SJCRH30 (cell line): Measurements from ENCODE around the gene ADSL. TPM values are rescaled to one million over a fixed set of nuclear protein-coding genes. Genes with fewer than 3 reads are reported as not detected.
A peak's percentile ranks its signal among the peaks of the same experiment; 100 is the strongest.

Source experiments
- DNase-seq, 2 experiments: peaks; one replicate each; pipeline ENCODE4 v3.0.0-alpha.2; 2015 to 2020
- H3K27ac ChIP-seq: fragments of 250-450 bp; sonication (Bioruptor Pico); 2 replicates; pipeline ENCODE4 v1.5.1; 2020; ENCODE audit warnings: mild to moderate bottlenecking, moderate library complexity
- H3K27me3 ChIP-seq: fragments of 250-450 bp; sonication (Bioruptor Pico); 2 replicates; pipeline ENCODE4 v1.5.1; 2020; ENCODE audit warnings: mild to moderate bottlenecking, moderate library complexity
- H3K36me3 ChIP-seq: fragments of 250-450 bp; sonication (Bioruptor Pico); 2 replicates; pipeline ENCODE4 v1.5.1; 2020; ENCODE audit warnings: mild to moderate bottlenecking, moderate library complexity
- H3K4me1 ChIP-seq: fragments of 250-450 bp; sonication (Bioruptor Pico); 2 replicates; pipeline ENCODE4 v1.5.1; 2020; ENCODE audit warnings: mild to moderate bottlenecking, moderate library complexity
- H3K4me3 ChIP-seq: fragments of 250-450 bp; sonication (Bioruptor Pico); 2 replicates; pipeline ENCODE4 v1.5.1; 2020; ENCODE audit warnings: mild to moderate bottlenecking, moderate library complexity
- H3K9me3 ChIP-seq: fragments of 250-450 bp; sonication (Bioruptor Pico); replicated peaks from 2 replicates; pipeline ENCODE4 v1.5.1; 2020; ENCODE audit warnings: mild to moderate bottlenecking, moderate library complexity
- total RNA-seq: library from RNA; depleted of rRNA; stranded (reverse); fragments of >200 nt; shearing (Covaris generic); gene quantifications from 2 replicates; pipeline ENCODE4 v1.2.3, GENCODE V29; 2014

ADSL gene
- total RNA-seq, 1 experiment from 2014 or later, result 134 TPM

DNA sequence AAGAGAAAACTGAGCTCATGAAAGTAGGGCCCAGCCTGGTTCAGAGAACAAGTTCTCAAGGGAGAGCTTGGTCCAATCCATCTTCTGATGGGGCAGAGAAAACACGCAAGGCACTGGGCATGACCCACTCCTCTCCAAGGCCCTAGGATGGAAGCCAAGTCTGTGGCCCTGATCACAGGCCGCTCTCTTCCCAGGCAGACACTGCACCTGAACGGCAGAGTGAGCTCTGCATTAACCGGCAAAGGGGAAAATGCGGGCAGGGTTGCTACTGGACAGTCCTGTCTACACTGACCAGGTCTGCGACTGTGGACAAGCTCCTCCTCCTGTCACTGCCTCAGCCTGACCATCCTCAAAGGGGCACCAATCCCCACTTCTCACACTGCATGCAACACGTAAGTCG lies 73.4 kb downstream of the ADSL start:
- H3K36me3 ChIP-seq, result no peaks in the 10 kb centered on the region
- H3K9me3 ChIP-seq, result no peaks in the 10 kb centered on the region
- no peaks in the 10 kb centered on the region for H3K27me3 ChIP-seq
- no peak overlapping the region for H3K27ac ChIP-seq
- no peak for DNase-seq
- no peak overlapping the region for H3K4me3 ChIP-seq
- H3K4me1 ChIP-seq, result peaks cover 9% of the 10 kb centered on the region

DNA sequence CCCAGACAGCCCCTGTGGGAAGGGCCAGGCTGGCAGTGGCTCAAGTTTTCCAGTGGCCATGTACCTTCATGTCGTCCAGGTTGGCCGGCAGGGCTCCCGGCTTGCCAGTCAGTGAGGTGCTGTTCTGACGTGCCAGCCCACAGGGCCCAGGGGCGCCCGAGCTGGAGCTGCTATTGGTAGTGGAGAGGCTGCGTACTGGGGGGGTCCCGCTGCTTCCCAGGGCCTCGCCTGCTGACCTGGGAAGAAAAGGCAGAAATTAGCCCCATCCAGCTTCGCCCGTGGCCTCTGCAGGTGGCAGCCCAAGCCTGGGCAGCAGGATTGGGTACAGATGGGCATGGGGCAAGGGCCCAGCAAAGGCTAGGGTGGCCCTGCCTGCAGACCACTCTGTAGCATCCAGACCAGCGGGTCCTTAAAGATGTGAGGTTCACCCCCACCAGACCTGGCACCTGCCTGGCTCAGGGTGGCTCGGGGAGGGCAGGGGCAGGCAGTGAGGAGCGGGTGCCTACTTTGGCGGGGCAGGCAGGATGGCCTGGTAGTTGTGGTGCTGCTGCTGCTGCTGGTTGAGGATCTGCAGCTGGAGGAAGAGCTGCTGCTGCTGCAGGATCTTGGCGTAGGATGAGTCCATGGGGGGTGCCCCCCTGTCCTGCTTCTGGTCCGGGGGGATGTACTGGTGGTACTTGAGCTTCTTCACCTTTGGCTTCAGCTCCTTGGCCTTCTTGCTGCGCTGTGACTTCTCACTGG lies 74.2 kb downstream of the ADSL start:
- Histone ChIP-seq H3K36me3 (no peaks in the 10 kb centered on the region; the same call in 1 of the 2 replicates), H3K4me1 (peaks cover 9% of the 10 kb centered on the region), H3K9me3 (no peaks in the 10 kb centered on the region), H3K27ac (no peak overlapping the region), H3K27me3 (no peaks in the 10 kb centered on the region), H3K4me3 (no peak overlapping the region)
- no peak for DNase-seq

- Histone ChIP-seq H3K4me1 (peaks cover 10% of the 10 kb centered on the region), H3K36me3 (no peaks in the 10 kb centered on the region; the same call in 1 of the 2 replicates), H3K4me3 (no peak overlapping the region), H3K9me3 (no peaks in the 10 kb centered on the region), H3K27ac (no peak overlapping the region), H3K27me3 (no peaks in the 10 kb centered on the region)
- no peak for DNase-seq
Measured at GRCh38 chr22:40421082-40421350, 74.7 kb downstream of the ADSL start.

- Histone ChIP-seq H3K4me3 (no peak overlapping the region), H3K4me1 (peaks cover 17% of the 10 kb centered on the region), H3K27me3 (no peaks in the 10 kb centered on the region), H3K27ac (no peak overlapping the region), H3K9me3 (no peaks in the 10 kb centered on the region), H3K36me3 (no peaks in the 10 kb centered on the region; the same call in 1 of the 2 replicates)
- DNase-seq, result no peak
Measured at GRCh38 chr22:40421941-40422340, 75.6 kb downstream of the ADSL start.

DNA sequence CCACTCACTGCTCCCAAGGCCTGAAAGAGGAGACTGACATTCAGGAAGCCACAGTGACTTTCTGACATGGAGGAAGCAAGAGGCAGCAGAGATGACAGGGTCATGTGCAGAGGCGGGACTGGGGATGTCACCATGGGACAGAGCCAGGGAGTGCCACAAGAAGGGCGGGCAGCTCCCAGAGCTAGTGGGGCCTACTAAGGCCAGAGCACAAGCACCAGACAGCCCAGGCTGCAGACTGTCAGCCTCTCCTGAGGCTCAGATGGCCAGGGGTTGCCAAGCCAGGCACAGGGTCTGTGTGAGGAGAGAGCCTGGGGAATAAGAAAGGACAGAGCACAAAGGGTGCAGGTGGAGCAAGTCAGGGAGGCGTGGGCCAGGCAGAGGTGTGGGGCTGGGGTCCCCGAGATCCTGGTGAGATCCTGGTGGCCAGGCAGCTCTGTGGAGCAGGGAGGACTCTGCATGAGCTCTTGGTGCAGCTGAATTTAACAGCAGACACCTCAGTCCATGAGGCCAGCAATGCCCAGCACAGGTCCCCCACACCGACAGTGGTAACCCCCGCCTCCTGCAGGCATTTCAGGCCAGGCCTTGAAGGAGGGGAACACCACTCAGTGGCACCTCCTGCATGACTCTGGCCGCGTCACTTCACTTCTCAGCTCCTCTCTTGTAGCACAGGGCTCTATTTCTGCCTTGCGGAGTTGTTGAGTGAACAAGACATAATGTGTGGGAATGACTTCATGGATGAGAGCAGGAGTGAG lies 76.4 kb downstream of the ADSL start:
- Histone ChIP-seq H3K4me1 (peaks cover 23% of the 10 kb centered on the region), H3K4me3 (no peak overlapping the region), H3K36me3 (no peaks in the 10 kb centered on the region; the same call in 1 of the 2 replicates), H3K27ac (no peak overlapping the region), H3K27me3 (no peaks in the 10 kb centered on the region), H3K9me3 (no peaks in the 10 kb centered on the region)
- no peak for DNase-seq

GRCh38 chr22:40423310-40423688 lies 77.0 kb downstream of the ADSL start:
- H3K9me3 ChIP-seq, result no peaks in the 10 kb centered on the region
- H3K4me3 ChIP-seq, result no peak overlapping the region
- H3K4me1 ChIP-seq, result peaks cover 19% of the 10 kb centered on the region
- H3K27ac ChIP-seq, result no peak overlapping the region
- DNase-seq, result no peak
- H3K27me3 ChIP-seq, result no peaks in the 10 kb centered on the region
- H3K36me3 ChIP-seq, result no peaks in the 10 kb centered on the region; the same call in 1 of the 2 replicates

DNA sequence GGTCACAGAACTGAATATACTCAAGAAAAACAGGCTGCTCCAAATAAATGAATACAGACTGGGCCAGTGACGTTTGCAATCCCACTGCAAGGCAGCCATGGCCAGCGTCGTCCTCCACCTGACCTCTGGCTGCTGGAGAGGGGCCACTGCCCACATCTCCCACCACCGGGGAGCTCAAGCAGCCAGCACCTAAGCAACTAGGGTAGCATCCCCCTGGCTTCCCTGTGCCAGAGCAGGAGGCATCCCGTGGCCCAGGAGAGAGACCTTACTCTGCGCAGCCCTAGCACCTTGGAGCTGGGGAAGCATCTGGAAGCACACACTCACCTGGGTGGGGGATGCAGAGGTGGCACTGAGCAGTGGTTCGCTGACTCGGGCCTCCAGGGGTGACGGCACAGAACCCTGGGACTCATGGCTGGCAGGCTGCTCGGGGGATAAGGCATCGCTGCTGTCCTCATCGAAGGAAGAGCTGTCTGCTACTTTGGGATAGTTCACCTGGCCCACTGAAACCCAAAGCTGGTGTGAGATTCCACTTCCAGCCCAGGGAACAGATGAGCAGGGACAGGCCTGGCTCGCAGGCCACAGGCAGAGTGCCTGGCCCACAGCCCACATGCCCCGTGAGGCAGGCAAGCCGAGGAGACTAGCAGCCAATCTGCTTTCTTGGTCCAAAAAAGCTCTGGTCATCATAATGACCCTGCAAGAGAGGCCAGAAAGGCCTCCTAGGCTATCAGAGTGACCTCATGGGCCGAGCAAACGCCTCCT lies 77.8 kb downstream of the ADSL start:
- H3K4me1 ChIP-seq, result peaks cover 15% of the 10 kb centered on the region
- H3K27ac ChIP-seq, result no peak overlapping the region
- no peak overlapping the region for H3K4me3 ChIP-seq
- no peak for DNase-seq
- H3K9me3 ChIP-seq, result no peaks in the 10 kb centered on the region
- no peaks in the 10 kb centered on the region; the same call in 1 of the 2 replicates for H3K36me3 ChIP-seq
- no peaks in the 10 kb centered on the region for H3K27me3 ChIP-seq

DNA sequence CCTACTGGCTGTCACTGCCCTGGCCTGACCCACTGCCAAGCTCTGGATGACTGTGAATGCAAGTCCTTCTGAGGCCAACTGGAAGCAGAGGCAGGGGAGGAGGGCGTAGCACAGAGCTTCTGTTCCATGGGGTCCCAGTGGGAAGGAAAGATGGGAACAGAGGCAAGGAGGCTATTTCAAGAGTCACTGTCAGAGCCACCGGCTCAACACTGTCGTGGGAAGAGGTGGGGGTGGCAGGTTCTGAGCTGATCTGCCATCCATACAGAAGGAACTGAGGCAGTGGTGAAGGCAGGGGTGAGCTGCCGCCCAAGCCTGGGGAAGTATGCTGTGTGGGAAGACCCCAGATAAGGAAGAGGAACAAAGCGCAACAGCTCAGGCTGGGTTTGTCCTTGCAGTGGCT lies 78.8 kb downstream of the ADSL start:
- Histone ChIP-seq H3K27me3 (no peaks in the 10 kb centered on the region), H3K4me3 (no peak overlapping the region), H3K9me3 (no peaks in the 10 kb centered on the region), H3K4me1 (peaks cover 15% of the 10 kb centered on the region), H3K27ac (no peak overlapping the region), H3K36me3 (no peaks in the 10 kb centered on the region; the same call in 1 of the 2 replicates)
- no peak for DNase-seq

DNA sequence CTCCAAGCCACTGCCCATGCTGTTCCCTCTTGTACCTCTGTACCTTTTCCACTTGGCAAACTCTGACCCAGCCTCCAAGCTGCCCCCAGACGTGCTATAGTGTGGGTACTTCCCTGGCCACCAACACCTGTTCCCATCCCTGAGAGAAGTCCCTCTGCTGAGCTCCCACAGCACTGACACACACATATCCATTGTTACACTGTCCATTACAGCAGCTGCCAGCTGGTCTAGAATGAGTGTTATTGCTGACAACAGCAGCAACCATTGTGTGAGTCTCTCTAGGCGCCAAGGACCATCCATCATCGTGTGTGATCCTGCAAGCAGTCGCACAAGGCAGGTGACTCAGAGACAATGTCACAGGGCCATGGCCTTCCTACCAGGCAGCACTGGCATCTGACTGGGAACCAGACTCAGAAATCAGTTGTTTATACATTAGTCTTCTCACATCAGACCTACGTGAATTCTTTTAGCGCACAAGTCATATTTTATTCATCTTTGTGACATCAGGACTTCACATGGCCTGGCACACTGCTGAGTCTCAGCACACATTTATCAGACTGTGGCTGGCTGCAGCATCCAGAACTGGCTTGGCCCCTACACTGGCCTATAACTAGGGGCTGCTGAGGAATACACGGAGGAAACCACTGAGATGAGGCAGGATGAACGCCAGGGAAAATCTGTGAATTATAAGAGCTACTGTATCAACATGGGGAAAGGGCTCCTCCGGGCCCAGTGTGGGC lies 80.5 kb downstream of the ADSL start:
- H3K4me3 ChIP-seq, result no peak overlapping the region
- no peaks in the 10 kb centered on the region for H3K9me3 ChIP-seq
- DNase-seq, result peak; percentile 90 to 95
- H3K4me1 ChIP-seq, result peaks cover 15% of the 10 kb centered on the region
- H3K36me3 ChIP-seq, result no peaks in the 10 kb centered on the region; the same call in 1 of the 2 replicates
- peak overlapping the region; percentile 88 for H3K27ac ChIP-seq
- no peaks in the 10 kb centered on the region for H3K27me3 ChIP-seq

GRCh38 chr22:40428796-40429195 lies 82.5 kb downstream of the ADSL start:
- H3K27ac ChIP-seq, result no peak overlapping the region
- no peaks in the 10 kb centered on the region for H3K9me3 ChIP-seq
- no peaks in the 10 kb centered on the region for H3K27me3 ChIP-seq
- DNase-seq, result no peak
- no peaks in the 10 kb centered on the region; the same call in 1 of the 2 replicates for H3K36me3 ChIP-seq
- peaks cover 15% of the 10 kb centered on the region for H3K4me1 ChIP-seq
- no peak overlapping the region for H3K4me3 ChIP-seq

- Histone ChIP-seq H3K27ac (no peak overlapping the region), H3K4me3 (no peak overlapping the region), H3K36me3 (no peaks in the 10 kb centered on the region; the same call in 1 of the 2 replicates), H3K9me3 (no peaks in the 10 kb centered on the region), H3K4me1 (peaks cover 15% of the 10 kb centered on the region), H3K27me3 (no peaks in the 10 kb centered on the region)
- DNase-seq, result no peak
Measured at GRCh38 chr22:40429481-40429880, 83.2 kb downstream of the ADSL start.

- Histone ChIP-seq H3K27ac (no peak overlapping the region), H3K9me3 (no peaks in the 10 kb centered on the region), H3K4me3 (no peak overlapping the region), H3K4me1 (peaks cover 14% of the 10 kb centered on the region), H3K36me3 (no peaks in the 10 kb centered on the region; the same call in 1 of the 2 replicates), H3K27me3 (no peaks in the 10 kb centered on the region)
- DNase-seq, result no peak
Measured at GRCh38 chr22:40430991-40431390, 84.7 kb downstream of the ADSL start.

DNA sequence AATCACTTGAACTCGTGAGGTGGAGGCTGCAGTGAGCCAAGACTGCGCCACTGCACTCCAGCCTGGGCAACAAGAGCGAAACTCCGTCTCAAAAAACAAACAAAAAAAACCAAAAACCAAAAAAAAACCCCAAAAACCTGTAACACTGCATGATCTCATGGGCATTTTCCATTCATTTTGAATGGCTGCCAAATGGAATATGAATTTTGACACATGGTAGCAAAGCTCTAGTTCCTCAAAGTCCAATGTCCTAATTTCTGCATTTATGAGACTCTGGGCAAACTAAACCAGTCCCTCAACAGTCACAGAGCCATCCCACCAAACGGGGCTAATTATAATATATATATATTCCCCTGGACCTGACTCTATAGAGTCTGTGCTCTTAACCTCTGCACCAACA lies 85.9 kb downstream of the ADSL start:
- Histone ChIP-seq H3K4me1 (peaks cover 5% of the 10 kb centered on the region), H3K36me3 (no peaks in the 10 kb centered on the region), H3K9me3 (no peaks in the 10 kb centered on the region), H3K4me3 (no peak overlapping the region), H3K27me3 (no peaks in the 10 kb centered on the region), H3K27ac (no peak overlapping the region)
- no peak for DNase-seq

- no peak overlapping the region for H3K27ac ChIP-seq
- H3K4me3 ChIP-seq, result no peak overlapping the region
- no peak for DNase-seq
- no peaks in the 10 kb centered on the region for H3K9me3 ChIP-seq
- H3K27me3 ChIP-seq, result no peaks in the 10 kb centered on the region
- H3K36me3 ChIP-seq, result no peaks in the 10 kb centered on the region
- H3K4me1 ChIP-seq, result peaks cover under 1% of the 10 kb centered on the region
Measured at GRCh38 chr22:40432625-40433024, 86.3 kb downstream of the ADSL start.
